ENCODE results near the gene ZBTB7A.

The ZBTB7A gene

GRCh38 chr19:4034048-4035017 is 32.4 kb downstream of the ZBTB7A start:
- no peak for DNase-seq

- DNase-seq = no peak
Observed at GRCh38 chr19:4033028-4033956, 33.4 kb downstream of the ZBTB7A start.

GRCh38 chr19:4032436-4032835 is 34.3 kb downstream of the ZBTB7A start:
- no peak for DNase-seq

- DNase-seq = no peak
Observed at GRCh38 chr19:4031420-4031819, 35.3 kb downstream of the ZBTB7A start.

GRCh38 chr19:4030981-4031380 is 35.7 kb downstream of the ZBTB7A start:
- no peak for DNase-seq

DNA sequence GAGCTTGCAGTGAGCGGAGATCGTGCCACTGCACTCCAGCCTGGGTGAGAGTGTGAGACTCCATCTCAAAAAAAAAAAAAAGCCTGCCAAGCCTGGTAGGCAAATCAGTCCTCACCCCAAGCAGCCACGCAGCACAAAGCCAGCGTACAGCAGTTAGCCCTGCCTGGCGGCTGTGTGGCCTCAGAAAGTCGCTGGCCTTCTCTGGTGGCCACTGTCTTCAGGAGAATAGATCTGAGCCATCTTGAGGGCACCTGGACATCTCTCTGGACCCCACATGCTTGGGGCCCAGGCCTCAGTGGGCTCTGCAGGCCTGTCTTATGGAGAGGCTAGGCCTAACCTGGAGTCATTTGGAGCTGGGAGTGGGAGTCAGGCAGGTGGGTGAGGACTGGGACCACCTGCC is 36.1 kb downstream of the ZBTB7A start:
- DNase-seq = no peak

GRCh38 chr19:4029247-4029614 is 37.5 kb downstream of the ZBTB7A start:
- no peak for DNase-seq

DNA sequence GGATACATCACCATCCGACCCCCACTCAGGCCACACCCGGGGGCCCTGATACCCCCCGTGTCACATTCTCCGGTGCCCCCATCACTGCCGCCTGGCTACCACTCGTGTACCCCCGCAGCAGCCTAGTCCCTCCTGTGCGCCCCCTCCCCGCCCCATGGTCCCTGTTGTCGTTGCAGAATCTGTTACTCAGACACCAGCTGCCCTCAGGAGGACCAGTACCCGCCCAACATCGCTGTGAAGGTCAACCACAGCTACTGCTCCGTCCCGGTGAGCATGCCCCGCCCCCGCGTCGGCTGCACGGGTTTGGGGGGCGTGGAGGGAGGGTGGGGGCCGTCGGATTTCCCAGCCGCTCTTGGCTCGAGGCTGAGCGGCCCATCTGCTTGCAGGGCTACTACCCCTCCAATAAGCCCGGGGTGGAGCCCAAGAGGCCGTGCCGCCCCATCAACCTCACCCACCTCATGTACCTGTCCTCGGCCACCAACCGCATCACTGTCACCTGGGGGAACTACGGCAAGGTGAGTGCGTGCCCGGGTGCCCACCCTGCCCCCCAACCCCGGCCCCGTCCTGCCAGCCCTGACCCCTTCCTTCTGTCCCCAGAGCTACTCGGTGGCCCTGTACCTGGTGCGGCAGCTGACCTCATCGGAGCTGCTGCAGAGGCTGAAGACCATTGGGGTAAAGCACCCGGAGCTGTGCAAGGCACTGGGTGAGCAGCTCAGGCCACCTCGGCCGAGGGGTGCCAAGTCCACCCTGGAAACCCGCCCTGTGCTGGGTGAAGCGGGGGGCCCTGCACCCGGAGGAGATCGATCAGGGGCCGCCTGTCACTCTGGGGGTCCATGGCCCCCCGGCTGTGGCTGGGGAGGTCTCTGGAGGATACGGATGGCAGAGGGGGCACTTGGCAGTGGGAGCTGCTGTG is 38.1 kb downstream of the ZBTB7A start:
- no peak for DNase-seq

GRCh38 chr19:4027146-4027545 is 39.6 kb downstream of the ZBTB7A start:
- no peak for DNase-seq

GRCh38 chr19:4025317-4025716 is 41.4 kb downstream of the ZBTB7A start:
- DNase-seq = no peak

GRCh38 chr19:4023600-4024398 is 42.9 kb downstream of the ZBTB7A start:
- DNase-seq = no peak

DNA sequence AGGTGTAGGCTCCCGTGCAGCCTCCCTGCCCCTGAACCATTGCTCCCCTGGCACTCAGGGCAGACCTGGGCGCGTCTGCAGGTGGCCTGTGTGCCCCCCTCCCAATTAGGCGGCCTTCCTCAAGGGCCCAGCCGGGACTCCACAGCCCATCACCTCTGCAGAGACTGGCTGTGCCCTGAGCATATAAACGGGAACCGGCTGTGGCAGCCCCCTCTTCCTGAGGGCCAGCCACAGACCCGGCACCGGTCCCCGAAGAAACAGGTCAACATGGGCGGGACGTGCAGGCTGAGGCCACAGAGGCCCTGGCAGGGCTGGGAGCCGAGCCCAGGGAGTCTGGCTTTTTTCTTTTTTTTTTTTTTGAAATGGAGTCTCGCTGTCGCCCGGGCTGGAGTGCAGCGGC is 47.1 kb downstream of the ZBTB7A start:
- DNase-seq = no peak

- DNase-seq = no peak
Observed at GRCh38 chr19:4018775-4019504, 47.8 kb downstream of the ZBTB7A start.

GRCh38 chr19:4018140-4018613 is 48.5 kb downstream of the ZBTB7A start:
- no peak for DNase-seq

GRCh38 chr19:4016903-4017638 is 49.6 kb downstream of the ZBTB7A start:
- DNase-seq = no peak

- no peak for DNase-seq
Observed at GRCh38 chr19:4016486-4016885, 50.2 kb downstream of the ZBTB7A start.

- no peak for DNase-seq
Observed at GRCh38 chr19:4015705-4016402, 50.8 kb downstream of the ZBTB7A start.

DNA sequence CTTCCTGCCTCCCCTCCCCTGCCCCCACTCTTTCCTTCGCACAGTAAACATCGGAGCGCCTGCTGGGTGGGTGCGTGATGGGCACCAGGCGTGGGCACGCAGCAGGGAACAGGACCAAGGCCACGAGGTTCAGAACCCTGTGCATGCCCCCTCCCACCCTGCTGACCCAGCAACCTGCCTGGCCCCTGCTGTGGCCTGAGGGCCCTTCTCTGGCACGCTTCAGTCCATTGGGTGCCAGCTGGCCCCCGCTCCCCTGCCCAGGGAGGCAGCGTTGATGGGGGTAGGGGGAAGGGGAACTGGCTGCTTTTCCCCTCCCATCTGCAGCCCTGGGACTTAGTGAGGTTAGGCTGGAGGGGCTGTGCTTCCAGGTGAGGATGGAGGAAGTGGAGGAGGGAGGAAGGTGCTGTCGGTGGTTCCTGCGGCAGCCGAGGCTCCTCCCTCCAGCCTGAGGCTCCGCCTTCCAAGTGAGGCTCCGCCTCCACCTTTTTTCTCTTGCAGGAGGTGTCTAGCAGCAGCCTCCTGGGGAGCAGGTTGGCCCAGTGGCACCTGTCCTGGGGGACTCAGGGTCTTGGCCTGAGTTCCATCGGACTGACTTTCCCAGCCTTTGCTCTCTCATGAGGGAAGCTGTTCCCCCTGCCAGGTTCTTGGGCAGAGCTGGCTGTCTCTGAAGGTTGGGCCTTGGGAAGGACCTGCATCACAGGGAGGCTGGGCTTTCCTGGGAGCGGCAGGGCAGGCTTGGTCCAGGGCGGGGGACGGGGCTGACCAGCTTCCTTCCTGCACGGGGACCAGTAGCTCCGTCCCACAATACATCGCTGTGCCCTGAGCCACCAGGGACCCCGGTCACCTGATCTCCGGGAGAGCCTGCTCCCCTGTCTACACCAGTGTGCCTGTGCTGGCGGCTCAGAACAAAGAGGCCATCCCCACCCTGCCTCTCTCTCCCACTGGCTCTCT is 51.9 kb downstream of the ZBTB7A start:
- no peak for DNase-seq

Measured in NCI-H1092 treated with DMSO at 0.1 percent for 48 hours (cell line).